DND-41 (cell line): ENCODE measurements around the gene BLM.

Experiments
- ATAC-seq: fragments of 200-7000 bp; cut with Tn5 transposase; 3 replicates; pipeline ENCODE4 v1.9.1; 2021; ENCODE audit warnings: low read depth; ENCODE audit not compliant: insufficient read depth
- DNase-seq: peaks from one replicate; pipeline ENCODE4 v3.0.0-alpha.2; 2020
- H2AFZ ChIP-seq: 2 replicates; pipeline ENCODE4 v1.6.0; 2012; ENCODE audit warnings: low read depth, low read length
- H3K27ac ChIP-seq: 2 replicates; pipeline ENCODE4 v1.5.1; 2012; ENCODE audit warnings: low read length, inconsistent platforms
- H3K27me3 ChIP-seq: fragments of 200-600 bp; sonication (generic); 2 replicates; pipeline ENCODE4 v1.6.0; 2012; ENCODE audit warnings: low read length, mild to moderate bottlenecking, inconsistent platforms; ENCODE audit not compliant: insufficient read depth, poor library complexity
- H3K36me3 ChIP-seq: 2 replicates; pipeline ENCODE4 v1.5.1; 2012; ENCODE audit warnings: low read length, inconsistent platforms; ENCODE audit not compliant: insufficient read depth
- H3K4me1 ChIP-seq: 2 replicates; pipeline ENCODE4 v1.5.1; 2012; ENCODE audit warnings: mild to moderate bottlenecking, low read length; ENCODE audit not compliant: insufficient read depth
- H3K4me2 ChIP-seq: 2 replicates; pipeline ENCODE4 v1.6.0; 2012; ENCODE audit warnings: mild to moderate bottlenecking, moderate library complexity, low read length, inconsistent platforms; ENCODE audit not compliant: insufficient read depth
- H3K4me3 ChIP-seq, 2 experiments: fragments of 200-600 bp in 1 of 2; shearing (Covaris generic) in 1 of 2; 2 replicates each; pipeline ENCODE4 v1.5.1; 2012 to 2016; ENCODE audit warnings: inconsistent platforms in 2 of 2, low read length in 2 of 2, mild to moderate bottlenecking in 2 of 2, low read depth in 1 of 2, moderate library complexity in 1 of 2
- H3K79me2 ChIP-seq: 2 replicates; pipeline ENCODE4 v1.6.0; 2012; ENCODE audit warnings: low read length, inconsistent platforms; ENCODE audit not compliant: insufficient read depth
- H3K9ac ChIP-seq: 2 replicates; pipeline ENCODE4 v1.6.0; 2012; ENCODE audit warnings: low read depth, mild to moderate bottlenecking, inconsistent platforms, low read length, moderate library complexity
- H3K9me3 ChIP-seq: 2 replicates; pipeline ENCODE4 v1.5.1; 2012; ENCODE audit warnings: low read length, moderate library complexity, mild to moderate bottlenecking, inconsistent platforms; ENCODE audit not compliant: insufficient read depth, severe bottlenecking
- H4K20me1 ChIP-seq: 2 replicates; pipeline ENCODE4 v1.6.0; 2012; ENCODE audit warnings: low read length; ENCODE audit not compliant: insufficient read depth
- EZH2 ChIP-seq: IDR thresholded peaks from 3 replicates; pipeline ENCODE4 v1.6.1; 2012; ENCODE audit warnings: borderline replicate concordance, low read depth, mild to moderate bottlenecking, moderate library complexity, low read length, inconsistent platforms; ENCODE audit not compliant: severe bottlenecking
- TF ChIP-seq, protein P1 (sequence below): IDR thresholded peaks from 2 replicates; pipeline ENCODE4 v1.5.1; 2012; ENCODE audit warnings: borderline replicate concordance, low read length, moderate library complexity, mild to moderate bottlenecking; ENCODE audit not compliant: poor library complexity, severe bottlenecking; ENCODE audit errors: extremely low read depth

BLM gene

DNA sequence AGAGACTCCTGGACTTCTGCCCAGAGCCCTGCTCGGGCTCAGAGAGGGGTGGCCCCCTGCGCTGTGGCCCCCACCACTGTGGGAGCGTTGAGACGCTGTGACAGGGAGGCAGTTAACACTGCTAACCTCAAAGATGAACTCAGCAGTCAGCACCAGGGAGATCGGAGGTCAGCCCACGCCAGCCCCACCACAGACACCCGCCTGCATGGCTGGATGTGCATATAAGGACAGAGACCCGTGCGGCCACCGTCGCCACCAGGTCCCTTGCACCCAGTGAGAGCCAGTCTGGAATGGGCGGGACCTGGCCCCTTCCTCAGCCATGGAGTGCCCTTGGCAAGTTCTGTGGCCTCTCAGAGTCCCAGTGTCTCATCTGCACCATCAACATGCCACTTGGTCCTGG lies 102.7 kb downstream of the BLM start:
- Histone ChIP-seq H3K79me2 (no peaks in the 10 kb centered on the region), H3K27me3 (no peaks in the 10 kb centered on the region), H3K36me3 (peaks cover 8% of the 10 kb centered on the region), H4K20me1 (no peaks in the 10 kb centered on the region), H3K4me3 (no peak overlapping the region), H3K27ac (no peak overlapping the region), H3K9ac (no peak overlapping the region), H2AFZ (no peak overlapping the region), H3K9me3 (no peaks in the 10 kb centered on the region), H3K4me1 (peaks cover 23% of the 10 kb centered on the region), H3K4me2 (no peak overlapping the region)
- no peak for TF ChIP-seq EZH2
- TF ChIP-seq, protein P1, sequence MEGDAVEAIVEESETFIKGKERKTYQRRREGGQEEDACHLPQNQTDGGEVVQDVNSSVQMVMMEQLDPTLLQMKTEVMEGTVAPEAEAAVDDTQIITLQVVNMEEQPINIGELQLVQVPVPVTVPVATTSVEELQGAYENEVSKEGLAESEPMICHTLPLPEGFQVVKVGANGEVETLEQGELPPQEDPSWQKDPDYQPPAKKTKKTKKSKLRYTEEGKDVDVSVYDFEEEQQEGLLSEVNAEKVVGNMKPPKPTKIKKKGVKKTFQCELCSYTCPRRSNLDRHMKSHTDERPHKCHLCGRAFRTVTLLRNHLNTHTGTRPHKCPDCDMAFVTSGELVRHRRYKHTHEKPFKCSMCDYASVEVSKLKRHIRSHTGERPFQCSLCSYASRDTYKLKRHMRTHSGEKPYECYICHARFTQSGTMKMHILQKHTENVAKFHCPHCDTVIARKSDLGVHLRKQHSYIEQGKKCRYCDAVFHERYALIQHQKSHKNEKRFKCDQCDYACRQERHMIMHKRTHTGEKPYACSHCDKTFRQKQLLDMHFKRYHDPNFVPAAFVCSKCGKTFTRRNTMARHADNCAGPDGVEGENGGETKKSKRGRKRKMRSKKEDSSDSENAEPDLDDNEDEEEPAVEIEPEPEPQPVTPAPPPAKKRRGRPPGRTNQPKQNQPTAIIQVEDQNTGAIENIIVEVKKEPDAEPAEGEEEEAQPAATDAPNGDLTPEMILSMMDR = no peak
- ATAC-seq (no peak), DNase-seq (no peak)

DNA sequence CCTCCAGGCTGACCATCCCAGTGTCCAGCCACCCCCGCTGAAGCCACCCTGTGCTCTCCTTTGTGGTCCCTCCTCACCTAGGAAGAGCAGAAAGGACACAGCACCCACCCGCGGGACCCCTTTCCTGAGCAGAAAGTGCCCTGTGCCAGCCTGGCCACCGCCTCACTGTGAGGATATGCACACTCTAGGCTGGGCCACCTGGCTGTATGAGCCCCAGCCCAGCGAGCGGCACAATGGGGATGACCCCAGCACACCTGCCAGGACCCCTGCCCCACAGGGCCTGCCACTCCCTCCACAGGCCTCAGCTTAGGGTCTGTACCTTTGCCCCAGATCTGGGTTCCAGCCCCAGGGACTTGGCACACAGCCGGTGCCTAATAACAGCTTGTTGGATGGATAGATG lies 103.3 kb downstream of the BLM start:
- H4K20me1 ChIP-seq = no peaks in the 10 kb centered on the region
- ATAC-seq (no peak), DNase-seq (no peak)
- no peak overlapping the region for H3K4me3 ChIP-seq
- no peak overlapping the region for H2AFZ ChIP-seq
- H3K27ac ChIP-seq = no peak overlapping the region
- H3K27me3 ChIP-seq = no peaks in the 10 kb centered on the region
- no peaks in the 10 kb centered on the region for H3K9me3 ChIP-seq
- peaks cover 2% of the 10 kb centered on the region for H3K36me3 ChIP-seq
- no peak overlapping the region for H3K9ac ChIP-seq
- TF ChIP-seq, protein P1 = no peak
- TF ChIP-seq EZH2 = no peak
- no peaks in the 10 kb centered on the region for H3K79me2 ChIP-seq
- peaks cover 23% of the 10 kb centered on the region for H3K4me1 ChIP-seq
- H3K4me2 ChIP-seq = no peak overlapping the region

DNA sequence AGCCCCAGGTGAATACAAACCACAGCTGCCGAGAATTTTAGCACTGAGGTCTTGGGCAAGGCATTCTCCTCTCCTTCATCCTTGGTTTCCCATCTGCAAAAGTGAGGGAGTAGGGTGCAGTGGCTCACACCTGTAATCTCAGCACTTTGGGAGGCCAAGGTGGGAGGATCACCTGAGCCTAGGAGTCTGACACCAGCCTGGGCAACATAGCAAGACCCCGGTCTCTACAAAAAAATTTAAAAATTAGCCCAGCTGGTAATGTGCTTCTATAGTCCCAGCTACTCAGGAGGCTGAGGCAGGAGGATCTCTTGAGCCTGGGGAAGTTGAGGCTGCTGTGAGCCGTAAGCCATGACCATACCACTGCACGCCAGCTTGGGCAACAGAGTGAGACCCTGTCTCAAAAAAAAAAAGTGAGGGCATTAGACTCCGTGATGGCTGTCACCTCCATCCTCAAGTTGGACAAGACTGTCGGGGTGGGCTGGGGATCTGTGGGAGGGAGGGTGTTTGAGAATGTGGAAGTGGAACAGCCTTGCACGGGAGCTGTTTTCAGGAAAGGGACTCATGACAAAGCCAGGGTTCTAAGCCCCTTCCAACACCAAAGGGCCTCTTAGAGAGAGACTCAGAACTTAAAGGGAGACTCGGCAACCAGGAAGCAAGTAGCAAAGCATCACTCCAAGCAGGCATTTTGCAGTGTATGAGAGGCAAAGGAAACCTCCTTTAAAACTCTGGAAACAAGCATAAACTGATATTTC lies 105.2 kb downstream of the BLM start:
- Histone ChIP-seq H3K4me2 (no peak overlapping the region), H3K27me3 (no peaks in the 10 kb centered on the region), H3K79me2 (no peaks in the 10 kb centered on the region), H3K4me1 (peaks cover 22% of the 10 kb centered on the region), H3K36me3 (no peaks in the 10 kb centered on the region), H2AFZ (no peak overlapping the region), H3K9me3 (no peaks in the 10 kb centered on the region), H3K9ac (no peak overlapping the region), H4K20me1 (no peaks in the 10 kb centered on the region), H3K27ac (no peak overlapping the region), H3K4me3 (no peak overlapping the region)
- no peak for ATAC-seq
- TF ChIP-seq, protein P1 = no peak
- no peak for TF ChIP-seq EZH2
- no peak for DNase-seq
